ENCODE results near the gene HS6ST2.

HS6ST2 gene

GRCh38 chrX:132876523-132877338 is 81.7 kb downstream of the HS6ST2 start:
- in situ Hi-C loops (cut with MboI; ENCODE audit: low pct_unique_long_range_greater_than_20kb, low sequenced_read_pairs, unreplicated experiment): no loop called here
- DNase-seq (ENCODE audit: low spot score): no peak
- no peak for TF ChIP-seq CTCF (IDR thresholded peaks at IDR 0.05; ENCODE audit: extremely low read depth, insufficient read depth, missing control alignments)

GRCh38 chrX:132875650-132876522 is 82.5 kb downstream of the HS6ST2 start:
- TF ChIP-seq CTCF (IDR thresholded peaks at IDR 0.05; ENCODE audit: extremely low read depth, insufficient read depth, missing control alignments): no peak
- DNase-seq (ENCODE audit: low spot score): no peak
- in situ Hi-C loops (cut with MboI; ENCODE audit: low pct_unique_long_range_greater_than_20kb, low sequenced_read_pairs, unreplicated experiment): no loop called here

GRCh38 chrX:132862562-132862961 is 95.9 kb downstream of the HS6ST2 start:
- in situ Hi-C loops (cut with MboI; ENCODE audit: low pct_unique_long_range_greater_than_20kb, low sequenced_read_pairs, unreplicated experiment): no loop called here
- DNase-seq (ENCODE audit: low spot score): no peak
- TF ChIP-seq CTCF (IDR thresholded peaks at IDR 0.05; ENCODE audit: extremely low read depth, insufficient read depth, missing control alignments): no peak

- DNase-seq (ENCODE audit: low spot score): no peak
- no peak for TF ChIP-seq CTCF (IDR thresholded peaks at IDR 0.05; ENCODE audit: extremely low read depth, insufficient read depth, missing control alignments)
- in situ Hi-C loops (cut with MboI; ENCODE audit: low pct_unique_long_range_greater_than_20kb, low sequenced_read_pairs, unreplicated experiment): no loop called here
Measured at GRCh38 chrX:132861076-132861475, 97.4 kb downstream of the HS6ST2 start.

- no peak for DNase-seq (ENCODE audit: low spot score)
- in situ Hi-C loops (cut with MboI; ENCODE audit: low pct_unique_long_range_greater_than_20kb, low sequenced_read_pairs, unreplicated experiment): no loop called here
- no peak for TF ChIP-seq CTCF (IDR thresholded peaks at IDR 0.05; ENCODE audit: extremely low read depth, insufficient read depth, missing control alignments)
Measured at GRCh38 chrX:132860200-132860599, 98.2 kb downstream of the HS6ST2 start.

- in situ Hi-C loops (cut with MboI; ENCODE audit: low pct_unique_long_range_greater_than_20kb, low sequenced_read_pairs, unreplicated experiment): no loop called here
- DNase-seq (ENCODE audit: low spot score): no peak
- no peak for TF ChIP-seq CTCF (IDR thresholded peaks at IDR 0.05; ENCODE audit: extremely low read depth, insufficient read depth, missing control alignments)
Measured at GRCh38 chrX:132858018-132858417, 100.4 kb downstream of the HS6ST2 start.

All from GM13977 (cell line).